Coronary artery (tissue), 2 donors: ENCODE data around the gene C9orf40.

Experiments used
- DNase-seq: peaks from one replicate; pipeline ENCODE4 v3.0.0-alpha.2; 2017; ENCODE audit warnings: low spot score
- H3K27ac ChIP-seq, 2 donors: fragments of 200-600 bp; sonication (generic); one replicate each; pipeline ENCODE4 v1.5.1; 2016 to 2019
- H3K4me3 ChIP-seq: fragments of 200-600 bp; sonication (generic); 2 replicates; pipeline ENCODE4 v1.5.1; 2016; ENCODE audit warnings: mild to moderate bottlenecking, moderate library complexity
- TF ChIP-seq, protein P1 (sequence below): fragments of 200-600 bp; sonication (generic); IDR thresholded peaks from one replicate; pipeline ENCODE4 v1.5.1; 2019; ENCODE audit warnings: antibody characterized with exemption

Gene C9orf40

DNA sequence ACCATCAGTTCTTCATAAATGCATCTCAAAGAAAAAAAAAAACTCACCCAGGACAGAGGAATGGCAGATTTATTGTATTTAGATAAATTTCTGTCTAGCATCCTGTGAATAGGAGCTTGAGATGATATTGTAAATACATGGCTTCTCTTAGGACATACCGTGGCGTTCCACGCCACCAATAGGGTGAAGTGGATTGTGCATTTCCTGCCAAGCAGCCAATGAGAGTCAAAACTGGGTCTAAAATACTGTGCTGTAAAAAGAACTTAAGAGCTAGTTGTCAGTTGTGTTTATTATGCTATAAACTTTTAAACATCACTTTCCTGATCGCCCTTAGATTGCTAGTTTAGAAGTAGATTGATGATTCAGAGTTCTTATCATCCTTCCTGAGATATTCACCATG lies 44.0 kb downstream of the C9orf40 start:
- no peak for DNase-seq
- Histone ChIP-seq H3K4me3 (no peak overlapping the region), H3K27ac (no peak overlapping the region)
- TF ChIP-seq, protein P1, sequence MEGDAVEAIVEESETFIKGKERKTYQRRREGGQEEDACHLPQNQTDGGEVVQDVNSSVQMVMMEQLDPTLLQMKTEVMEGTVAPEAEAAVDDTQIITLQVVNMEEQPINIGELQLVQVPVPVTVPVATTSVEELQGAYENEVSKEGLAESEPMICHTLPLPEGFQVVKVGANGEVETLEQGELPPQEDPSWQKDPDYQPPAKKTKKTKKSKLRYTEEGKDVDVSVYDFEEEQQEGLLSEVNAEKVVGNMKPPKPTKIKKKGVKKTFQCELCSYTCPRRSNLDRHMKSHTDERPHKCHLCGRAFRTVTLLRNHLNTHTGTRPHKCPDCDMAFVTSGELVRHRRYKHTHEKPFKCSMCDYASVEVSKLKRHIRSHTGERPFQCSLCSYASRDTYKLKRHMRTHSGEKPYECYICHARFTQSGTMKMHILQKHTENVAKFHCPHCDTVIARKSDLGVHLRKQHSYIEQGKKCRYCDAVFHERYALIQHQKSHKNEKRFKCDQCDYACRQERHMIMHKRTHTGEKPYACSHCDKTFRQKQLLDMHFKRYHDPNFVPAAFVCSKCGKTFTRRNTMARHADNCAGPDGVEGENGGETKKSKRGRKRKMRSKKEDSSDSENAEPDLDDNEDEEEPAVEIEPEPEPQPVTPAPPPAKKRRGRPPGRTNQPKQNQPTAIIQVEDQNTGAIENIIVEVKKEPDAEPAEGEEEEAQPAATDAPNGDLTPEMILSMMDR, result no peak

DNA sequence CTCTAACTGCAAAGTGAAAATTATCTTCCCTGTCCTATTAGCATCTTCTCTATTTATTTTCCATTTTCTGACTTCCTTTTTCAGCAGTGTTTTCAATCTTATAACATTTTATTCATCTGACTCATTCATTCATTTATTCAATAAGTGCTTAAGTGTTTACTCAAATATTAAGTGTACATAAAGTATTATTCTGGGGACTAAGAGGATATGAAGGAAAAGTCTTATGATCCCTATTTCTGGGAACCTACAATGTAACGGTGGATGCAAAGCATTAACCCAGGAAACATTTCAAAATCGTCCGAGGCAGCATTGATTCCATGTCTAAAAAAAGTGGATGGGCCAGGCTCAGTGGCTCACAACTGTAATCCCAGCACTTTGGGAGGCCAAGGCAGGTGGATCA lies 45.6 kb downstream of the C9orf40 start:
- no peak for DNase-seq
- TF ChIP-seq, protein P1, result no peak
- no peak overlapping the region for H3K27ac ChIP-seq
- no peak overlapping the region for H3K4me3 ChIP-seq

DNA sequence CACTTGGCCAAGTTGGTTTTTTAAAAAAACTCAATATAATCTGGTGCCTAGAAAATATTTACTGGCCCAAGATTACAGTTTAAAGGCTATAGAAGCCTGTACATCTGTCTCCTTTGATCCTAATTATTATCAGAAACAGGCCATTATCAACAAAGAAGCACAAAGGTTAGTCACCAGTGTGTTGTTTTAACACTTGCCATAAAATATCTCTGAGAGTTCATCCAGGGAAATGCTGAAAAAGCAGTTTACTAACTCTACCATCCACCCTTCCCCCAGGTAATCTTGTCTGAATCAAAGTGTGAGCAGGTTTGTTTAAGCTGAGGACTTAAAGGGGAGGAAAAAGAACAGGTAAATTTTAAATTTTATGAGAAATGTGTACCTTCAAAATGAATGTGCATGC lies 51.7 kb downstream of the C9orf40 start:
- Histone ChIP-seq H3K4me3 (no peak overlapping the region), H3K27ac (no peak overlapping the region)
- TF ChIP-seq, protein P1, result no peak
- no peak for DNase-seq
